Cerebellar cortex (tissue), 1 donor: ENCODE results near the gene CCND1.
A peak's percentile ranks its signal among the peaks of the same experiment; 100 is the strongest.
"Not testable (repeated sequence)": the region's sequence is repeated elsewhere in the genome, so short reads cannot be mapped to it uniquely, and the experiment has no call there.

ENCODE experiments used
- DNase-seq: peaks from one replicate; pipeline ENCODE4 v3.0.0-alpha.2; 2015; ENCODE audit warnings: low spot score

Gene CCND1

GRCh38 chr11:69618237-69618636 is 22.7 kb upstream of the CCND1 start:
- no peak for DNase-seq

DNA sequence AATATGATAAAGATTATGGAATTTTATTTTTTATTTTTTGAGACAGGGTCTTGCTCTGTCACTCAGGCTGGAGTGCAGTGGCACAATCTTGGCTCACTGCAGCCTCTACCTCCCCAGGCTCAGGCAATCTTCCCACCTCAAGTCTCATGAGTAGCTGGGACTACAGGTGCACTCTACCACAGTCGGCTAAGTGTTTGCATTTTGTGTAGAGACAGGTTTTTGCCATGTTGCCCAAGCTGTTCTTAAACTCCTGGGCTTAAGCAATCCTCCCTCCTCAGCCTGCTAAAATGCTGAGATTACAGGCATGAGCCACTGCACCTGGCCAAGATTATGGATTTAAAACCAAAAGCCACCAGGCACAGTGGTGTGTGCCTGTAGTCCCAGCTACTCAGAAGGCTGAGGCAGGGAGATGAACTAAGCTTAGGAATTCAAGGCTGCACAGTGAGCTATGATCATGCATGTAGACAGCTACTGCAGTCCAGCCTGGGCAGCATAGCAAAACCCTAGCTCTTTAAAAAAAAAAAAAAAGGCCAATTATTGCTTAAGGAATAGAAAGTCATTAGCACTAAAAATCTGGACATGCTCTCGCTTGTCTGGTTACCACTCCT is 20.2 kb upstream of the CCND1 start:
- no peak for DNase-seq

DNA sequence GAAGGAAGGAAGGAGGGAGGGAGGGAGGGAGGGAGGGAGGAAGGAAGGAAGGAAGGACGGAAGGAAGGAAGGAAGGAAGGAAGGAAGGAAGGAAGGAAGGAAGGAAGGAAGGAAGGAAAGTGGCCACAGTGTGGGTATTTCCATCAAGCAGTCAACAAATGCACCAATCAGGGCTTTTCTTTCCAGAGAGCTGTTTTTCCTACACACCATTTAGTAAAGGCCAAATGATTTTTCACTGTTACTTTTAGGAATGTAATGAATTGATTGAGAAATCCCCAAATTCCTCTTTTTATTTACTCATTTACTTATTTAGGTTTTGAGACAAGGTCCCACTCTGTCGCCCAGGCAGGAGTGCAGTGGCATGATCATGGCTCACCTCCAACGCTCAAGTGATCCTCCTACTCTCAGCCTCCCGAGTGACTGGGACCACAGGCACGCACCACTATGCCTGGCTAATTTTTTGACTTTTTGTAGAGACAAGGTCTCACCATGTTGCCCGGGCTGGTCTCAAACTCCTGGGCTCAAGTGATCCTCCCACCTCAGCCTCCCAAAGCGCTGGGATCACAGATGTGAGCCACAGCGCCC is 18.8 kb upstream of the CCND1 start:
- DNase-seq, result not testable (repeated sequence)

GRCh38 chr11:69624293-69624692 is 16.7 kb upstream of the CCND1 start:
- no peak for DNase-seq

DNA sequence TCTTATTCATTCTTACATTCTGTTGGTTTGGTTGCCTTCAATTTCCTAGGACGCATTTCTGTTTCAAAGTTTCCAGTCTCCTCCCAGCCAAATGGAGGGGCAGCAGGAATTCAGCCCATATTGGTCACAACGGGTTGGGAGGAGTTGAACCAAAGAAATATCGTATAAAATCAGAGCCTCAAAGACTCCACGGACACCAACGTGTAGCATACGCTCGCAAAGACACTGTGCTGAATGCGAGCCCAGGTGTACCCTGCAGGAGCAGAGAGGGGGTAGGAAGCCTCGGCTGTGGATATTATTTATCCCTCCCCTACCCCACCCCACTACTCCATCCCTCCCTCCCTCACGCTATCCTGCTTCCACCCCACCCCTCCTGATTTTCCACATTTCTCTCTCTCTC is 15.5 kb upstream of the CCND1 start:
- DNase-seq, result no peak

GRCh38 chr11:69627551-69627950 is 13.4 kb upstream of the CCND1 start:
- no peak for DNase-seq

DNA sequence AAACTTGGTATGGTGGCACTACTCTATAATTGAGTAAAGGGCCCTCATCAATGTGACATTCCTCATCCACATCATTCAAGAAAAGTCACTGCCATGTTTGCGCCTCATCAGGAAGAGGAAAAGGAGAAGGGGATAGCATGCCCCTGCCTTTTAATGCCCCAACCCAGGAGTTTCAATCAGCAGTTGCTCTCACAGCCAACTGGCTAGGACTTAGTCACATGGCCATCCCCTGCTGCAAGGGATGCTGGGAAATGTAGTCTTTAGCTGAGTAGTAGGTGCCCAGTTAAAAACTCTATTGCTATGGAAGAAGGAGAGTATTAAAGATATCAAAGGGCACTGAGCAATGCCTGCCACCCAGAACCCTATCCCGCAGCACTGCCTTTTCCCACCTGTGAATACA is 10.9 kb upstream of the CCND1 start:
- peak; percentile 29 for DNase-seq

GRCh38 chr11:69630424-69630823 is 10.5 kb upstream of the CCND1 start:
- DNase-seq, result no peak

- DNase-seq, result no peak
Observed at GRCh38 chr11:69632900-69633299, 8.1 kb upstream of the CCND1 start.

- DNase-seq, result no peak
Observed at GRCh38 chr11:69634069-69634468, 6.9 kb upstream of the CCND1 start.

- DNase-seq, result no peak
Observed at GRCh38 chr11:69634590-69634989, 6.4 kb upstream of the CCND1 start.

DNA sequence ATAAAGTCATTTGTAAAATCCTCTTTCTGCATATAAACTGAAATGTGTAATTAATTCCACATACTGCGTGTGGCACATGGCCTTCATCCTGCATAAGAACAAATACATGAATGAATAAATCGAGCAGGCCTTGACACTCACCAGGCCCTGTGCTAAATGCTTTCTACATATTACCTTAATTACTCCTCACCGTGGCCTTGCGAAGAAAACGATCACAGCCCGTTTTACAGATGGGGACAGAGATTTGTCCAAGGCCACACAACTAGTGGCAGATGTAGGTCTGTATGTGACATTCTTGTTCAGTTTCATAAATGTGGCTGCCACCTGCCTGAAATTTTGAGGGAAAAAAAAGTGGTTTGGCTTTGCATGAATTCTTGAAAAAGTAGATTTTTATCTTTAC is 5.8 kb upstream of the CCND1 start:
- DNase-seq, result no peak

DNA sequence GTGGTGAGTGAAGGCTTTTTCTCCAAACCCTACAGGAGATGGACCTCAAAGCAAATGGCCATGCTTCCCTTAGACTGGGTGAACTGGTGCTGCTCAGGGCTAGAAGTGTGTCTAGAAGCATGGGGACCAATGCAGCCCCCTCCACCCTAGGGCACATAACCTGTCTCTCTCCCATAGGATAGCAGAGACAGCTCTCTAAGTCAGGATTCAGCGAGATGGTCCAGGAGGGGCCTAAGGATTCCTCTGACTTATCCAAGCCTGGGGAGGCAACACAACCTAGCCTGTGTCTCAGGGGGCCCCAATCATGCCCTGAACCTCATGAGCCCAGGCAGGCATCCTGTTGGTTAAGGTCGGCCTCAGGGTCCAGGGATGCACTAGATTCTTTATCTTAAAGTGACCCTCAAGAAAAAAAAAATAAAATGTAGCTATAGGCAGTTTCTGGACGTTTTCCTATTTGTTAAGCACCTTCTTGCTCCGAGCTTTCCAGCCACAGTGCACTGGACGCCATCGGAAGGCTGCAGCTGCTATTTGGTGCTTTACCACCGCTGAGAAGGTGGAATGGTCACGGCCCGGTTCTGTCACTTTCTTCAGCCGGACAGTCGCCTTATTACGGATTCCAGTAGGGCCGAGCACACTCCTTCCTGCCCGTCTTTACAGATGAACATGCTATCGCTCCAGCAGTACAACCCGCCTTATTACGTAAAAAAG is 5.0 kb upstream of the CCND1 start:
- no peak for DNase-seq

GRCh38 chr11:69636512-69637197 is 4.3 kb upstream of the CCND1 start:
- DNase-seq, result peak; percentile 74

DNA sequence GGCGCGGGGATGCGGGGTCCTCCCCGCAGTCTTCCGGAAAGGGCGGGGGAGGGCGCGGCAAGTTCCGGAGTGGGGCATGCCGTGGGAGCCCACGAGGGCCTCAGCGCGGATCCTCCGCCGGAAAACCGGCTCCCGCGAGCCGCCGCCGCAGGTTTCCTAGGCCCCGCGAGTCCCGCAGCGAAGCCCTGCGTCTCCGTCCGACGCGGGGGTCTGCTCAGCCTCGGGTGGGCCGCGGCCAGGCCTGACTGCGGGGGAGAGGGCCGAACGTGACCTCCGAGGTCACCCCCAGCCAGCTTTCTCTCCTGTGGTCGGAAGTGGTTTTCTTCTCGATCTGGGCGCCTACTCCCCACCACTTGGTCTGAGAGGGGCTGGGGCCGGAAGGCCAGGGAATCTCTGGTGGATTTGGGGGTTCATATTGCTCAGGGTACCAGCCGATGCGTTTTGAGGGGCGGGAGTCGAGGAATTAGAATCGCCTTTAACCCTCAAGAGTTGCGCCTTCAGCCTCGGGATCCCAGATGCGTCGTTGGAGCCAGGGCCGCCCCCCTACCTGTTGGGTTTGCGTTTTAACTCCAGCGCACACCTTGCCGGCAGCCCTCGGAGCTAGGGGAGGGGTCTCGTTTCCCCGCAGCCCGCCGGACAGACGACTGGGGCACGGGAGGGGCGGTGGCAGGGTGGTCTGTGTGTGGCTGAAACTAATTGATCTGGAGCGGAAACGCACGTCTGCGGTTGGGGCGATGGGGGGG is 3.6 kb upstream of the CCND1 start:
- DNase-seq, result peak; percentile 11

DNA sequence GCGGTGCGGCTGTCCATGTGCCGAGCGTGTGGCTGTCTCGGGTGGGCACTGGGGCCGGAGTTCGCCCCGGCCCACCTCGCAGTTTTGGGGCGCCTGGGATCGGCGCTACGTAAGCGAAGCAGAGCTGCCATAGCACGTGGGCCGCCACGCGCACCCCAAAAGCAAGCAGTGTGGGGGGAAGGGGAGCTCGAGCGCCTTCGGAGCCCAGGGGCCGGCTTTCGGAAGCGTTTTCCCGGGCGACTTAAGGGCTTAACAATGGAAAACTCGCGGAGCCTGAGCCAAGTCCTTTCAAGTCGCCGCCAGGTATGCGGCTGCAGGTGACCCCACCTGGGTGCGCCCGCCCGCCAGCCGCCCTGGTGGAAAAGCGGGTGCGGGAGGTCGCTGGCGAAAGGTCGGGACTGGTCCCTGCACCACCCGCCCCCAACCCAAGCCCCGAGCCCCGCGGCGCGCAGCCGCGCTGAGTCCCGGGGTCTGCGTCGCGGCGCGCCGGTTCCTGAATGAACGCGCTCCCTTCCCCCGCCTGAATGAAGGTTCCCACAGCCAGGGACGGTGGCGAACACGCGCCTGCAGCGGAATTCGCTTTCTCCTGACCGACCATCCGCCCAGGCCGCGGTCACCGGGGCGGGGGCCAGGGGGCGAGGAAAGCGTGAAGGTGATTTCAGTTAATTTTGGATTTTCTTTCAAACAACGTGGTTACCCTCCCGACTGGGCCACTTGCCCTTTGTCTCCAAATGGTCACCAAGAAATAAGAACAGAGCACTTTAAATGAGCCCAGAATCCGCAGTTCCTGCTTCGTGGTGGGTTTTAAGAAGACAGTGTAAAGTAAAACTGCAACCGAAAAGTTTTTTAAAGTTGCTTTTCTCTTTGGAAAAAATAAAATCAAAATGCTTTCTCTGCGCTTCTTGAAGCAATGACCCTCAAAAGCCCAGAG is 2.8 kb upstream of the CCND1 start:
- DNase-seq, result peak; percentile 53

DNA sequence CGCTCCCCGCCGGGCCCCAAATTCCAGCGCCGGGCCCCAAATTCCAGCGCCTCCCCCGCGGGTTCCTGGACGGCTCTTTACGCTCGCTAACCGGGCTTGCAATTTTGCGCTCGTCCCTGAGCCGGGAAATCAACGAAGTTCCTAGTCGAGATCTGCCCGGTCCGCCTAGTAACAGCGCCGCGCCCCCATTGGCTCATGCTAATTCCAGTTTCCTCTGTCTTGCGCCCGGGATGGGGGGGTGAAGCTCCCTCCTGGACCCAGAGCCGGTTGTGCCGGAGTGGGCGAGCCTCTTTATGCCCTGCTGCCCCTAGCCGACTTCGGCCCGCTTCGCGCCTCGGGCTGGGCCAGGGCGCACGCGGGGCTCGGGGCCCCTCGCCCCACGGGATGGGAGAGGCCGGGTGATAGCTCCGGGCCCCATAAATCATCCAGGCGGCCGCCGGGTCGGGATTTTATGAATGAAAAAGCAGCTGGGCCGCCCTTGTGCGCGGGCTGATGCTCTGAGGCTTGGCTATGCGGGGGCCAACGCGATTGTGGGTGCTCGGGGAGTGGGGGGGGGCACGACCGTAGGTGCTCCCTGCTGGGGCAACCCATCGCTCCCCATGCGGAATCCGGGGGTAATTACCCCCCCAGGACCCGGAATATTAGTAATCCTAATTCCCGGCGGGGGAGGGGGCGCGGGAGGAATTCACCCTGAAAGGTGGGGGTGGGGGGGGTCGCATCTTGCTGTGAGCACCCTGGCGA is 1.8 kb upstream of the CCND1 start:
- peak; percentile 90 for DNase-seq

- DNase-seq, result no peak
Observed at GRCh38 chr11:69639831-69640230, 1.1 kb upstream of the CCND1 start.

- peak; percentile 33 for DNase-seq
Observed at GRCh38 chr11:69640260-69640994, 529 bp upstream of the CCND1 start.
